Endodermal cell (in vitro differentiated cells): Measurements from ENCODE around the gene RAB35. TPM values are rescaled to one million over a fixed set of nuclear protein-coding genes. Genes with fewer than 3 reads are reported as not detected.

Experiments
- DNase-seq: peaks from one replicate; pipeline ENCODE4 v3.0.0-alpha.2; 2017
- H3K27ac ChIP-seq: 2 replicates; pipeline ENCODE4 v1.5.1; 2013; ENCODE audit warnings: mild to moderate bottlenecking, low read depth, low read length, moderate library complexity
- H3K27me3 ChIP-seq: 2 replicates; pipeline ENCODE4 v1.6.1; 2013; ENCODE audit warnings: mild to moderate bottlenecking, low read length, moderate library complexity; ENCODE audit not compliant: insufficient read depth, control insufficient read depth, poor library complexity, severe bottlenecking
- H3K36me3 ChIP-seq: 2 replicates; pipeline ENCODE4 v1.7.0; 2013; ENCODE audit warnings: mild to moderate bottlenecking, low read length, moderate library complexity; ENCODE audit not compliant: control insufficient read depth, insufficient read depth
- H3K4me1 ChIP-seq: one replicate; pipeline ENCODE4 v1.7.0; 2013; ENCODE audit warnings: low read length; ENCODE audit not compliant: control insufficient read depth, insufficient read depth
- H3K4me3 ChIP-seq: 2 replicates; pipeline ENCODE4 v1.5.1; 2013; ENCODE audit warnings: mild to moderate bottlenecking, low read length, moderate library complexity
- H3K9ac ChIP-seq: 2 replicates; pipeline ENCODE4 v1.6.1; 2013; ENCODE audit warnings: mild to moderate bottlenecking, low read length, moderate library complexity; ENCODE audit not compliant: poor library complexity, severe bottlenecking; ENCODE audit errors: extremely low read depth
- H3K9me3 ChIP-seq: 2 replicates; pipeline ENCODE4 v1.6.1; 2013; ENCODE audit warnings: mild to moderate bottlenecking, low read length, moderate library complexity; ENCODE audit not compliant: control insufficient read depth
- H3K27ac Mint-ChIP-seq: 2 replicates; pipeline ENCODE4 v1.8.0; 2020; ENCODE audit warnings: mixed read lengths
- H3K27me3 Mint-ChIP-seq: 2 replicates; pipeline ENCODE4 v1.8.0; 2021; ENCODE audit warnings: mild to moderate bottlenecking, mixed read lengths; ENCODE audit not compliant: insufficient read depth
- H3K36me3 Mint-ChIP-seq: 2 replicates; pipeline ENCODE4 v1.8.0; 2020; ENCODE audit warnings: low read depth, mixed read lengths
- H3K4me1 Mint-ChIP-seq: 2 replicates; pipeline ENCODE4 v1.8.0; 2020; ENCODE audit warnings: mixed read lengths
- H3K4me3 Mint-ChIP-seq: 2 replicates; pipeline ENCODE4 v1.8.0; 2020; ENCODE audit warnings: mild to moderate bottlenecking, moderate library complexity, mixed read lengths
- H3K9me3 Mint-ChIP-seq: 2 replicates; pipeline ENCODE4 v1.8.0; 2020; ENCODE audit warnings: mild to moderate bottlenecking, mixed read lengths
- WGBS, 2 experiments: methylation state at CpG; one replicate each; pipeline versions ENCODE4 v1.1.5 to v1.1.7; 2013; ENCODE audit warnings: missing lambda C conversion rate in 2 of 2, mixed read lengths in 1 of 2; ENCODE audit not compliant: insufficient coverage in 1 of 2, insufficient read length in 1 of 2; 5-methylcytosine and 5-hydroxymethylcytosine counted together
- total RNA-seq, 2 donors: library from RNA; stranded (reverse); fragmentation: NEBNext Ultra II Directional in 1 of 2; extraction: Animal tissue kit (Norgen Biotek cat#: 25700) in 1 of 2; gene quantifications; 2 replicates in 1 of 2; 3 replicates in 1 of 2; pipeline ENCODE4 v1.2.1, GENCODE V29; 2021
- TF ChIP-seq, protein P1 (sequence below): fragments of 200-600 bp; sonication (generic); conservative IDR thresholded peaks from 2 replicates; pipeline ENCODE4 v1.5.0; 2021; ENCODE audit warnings: antibody characterized with exemption, mild to moderate bottlenecking

The RAB35 gene
- total RNA-seq, 2 donors from 2014 or later: 32.4 to 36.6 TPM

GRCh38 chr12:120119271-120119973 lies 2.9 kb upstream of the RAB35 start:
- 88 to 92% methylated on average over 6 to 9 of the region's 9 CpGs for WGBS, 2 experiments
- Histone ChIP-seq H3K4me1 (peaks cover 10% of the 10 kb centered on the region), H3K9me3 (no peaks in the 10 kb centered on the region), H3K4me3 (no peak overlapping the region), H3K36me3 (peaks cover 4% of the 10 kb centered on the region), H3K27ac (no peak overlapping the region), H3K27me3 (no peaks in the 10 kb centered on the region), H3K9ac (no peak overlapping the region)
- H3K27me3 Mint-ChIP-seq: no peaks in the 10 kb centered on the region
- H3K36me3 Mint-ChIP-seq: peaks cover 6% of the 10 kb centered on the region
- H3K4me1 Mint-ChIP-seq: peaks cover 32% of the 10 kb centered on the region
- no peak overlapping the region for H3K27ac Mint-ChIP-seq
- DNase-seq: no peak
- H3K9me3 Mint-ChIP-seq: no peaks in the 10 kb centered on the region
- H3K4me3 Mint-ChIP-seq: no peak overlapping the region
- TF ChIP-seq, protein P1, sequence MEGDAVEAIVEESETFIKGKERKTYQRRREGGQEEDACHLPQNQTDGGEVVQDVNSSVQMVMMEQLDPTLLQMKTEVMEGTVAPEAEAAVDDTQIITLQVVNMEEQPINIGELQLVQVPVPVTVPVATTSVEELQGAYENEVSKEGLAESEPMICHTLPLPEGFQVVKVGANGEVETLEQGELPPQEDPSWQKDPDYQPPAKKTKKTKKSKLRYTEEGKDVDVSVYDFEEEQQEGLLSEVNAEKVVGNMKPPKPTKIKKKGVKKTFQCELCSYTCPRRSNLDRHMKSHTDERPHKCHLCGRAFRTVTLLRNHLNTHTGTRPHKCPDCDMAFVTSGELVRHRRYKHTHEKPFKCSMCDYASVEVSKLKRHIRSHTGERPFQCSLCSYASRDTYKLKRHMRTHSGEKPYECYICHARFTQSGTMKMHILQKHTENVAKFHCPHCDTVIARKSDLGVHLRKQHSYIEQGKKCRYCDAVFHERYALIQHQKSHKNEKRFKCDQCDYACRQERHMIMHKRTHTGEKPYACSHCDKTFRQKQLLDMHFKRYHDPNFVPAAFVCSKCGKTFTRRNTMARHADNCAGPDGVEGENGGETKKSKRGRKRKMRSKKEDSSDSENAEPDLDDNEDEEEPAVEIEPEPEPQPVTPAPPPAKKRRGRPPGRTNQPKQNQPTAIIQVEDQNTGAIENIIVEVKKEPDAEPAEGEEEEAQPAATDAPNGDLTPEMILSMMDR: no peak

DNA sequence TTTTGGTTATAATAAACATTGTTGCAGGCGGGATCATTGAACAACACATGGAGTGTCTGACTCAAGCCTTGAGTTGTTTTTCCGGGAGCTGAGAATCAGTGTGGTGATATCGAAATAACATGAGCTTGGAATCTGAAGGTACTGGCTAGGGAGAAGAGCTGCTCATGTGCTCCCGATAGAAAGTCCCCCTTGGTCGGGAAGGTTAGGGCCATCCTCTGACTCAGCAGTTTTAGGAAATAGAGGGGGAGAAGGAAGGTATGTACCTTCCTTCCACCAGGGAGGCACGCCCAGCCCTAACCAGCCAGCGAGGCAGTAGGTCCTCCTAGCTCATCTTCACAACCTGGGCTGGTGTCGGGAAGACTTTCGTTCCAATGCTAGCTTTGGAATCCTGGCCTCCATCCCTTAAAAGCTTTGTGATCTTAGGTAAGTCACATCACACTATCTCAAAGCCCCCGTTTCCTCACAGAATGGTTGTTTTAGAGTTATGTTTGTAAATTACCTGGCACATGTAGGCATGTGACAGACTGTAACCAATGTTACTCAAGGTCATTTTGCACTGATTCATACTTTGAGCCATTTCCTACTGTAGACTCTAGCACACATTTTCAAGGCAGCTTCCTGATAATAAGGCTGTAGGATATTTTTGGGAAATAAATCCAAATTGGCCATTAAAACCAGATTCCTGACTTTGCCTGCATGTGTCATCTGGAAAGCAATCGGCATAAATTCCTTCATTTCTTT lies 1.9 kb upstream of the RAB35 start:
- peak overlapping the region; percentile 80 for H3K9ac ChIP-seq
- no peak overlapping the region for H3K27ac ChIP-seq
- peak overlapping the region; percentile 99 for H3K4me3 ChIP-seq
- DNase-seq: peak; percentile 91
- WGBS, 2 experiments: 47 to 55% methylated on average over 7 to 11 of the region's 11 CpGs
- H3K27ac Mint-ChIP-seq: peak overlapping the region; percentile 90
- H3K9me3 Mint-ChIP-seq: no peaks in the 10 kb centered on the region
- H3K36me3 Mint-ChIP-seq: peaks cover 14% of the 10 kb centered on the region
- peak overlapping the region; percentile 84 for H3K4me3 Mint-ChIP-seq
- H3K4me1 ChIP-seq: peaks cover 7% of the 10 kb centered on the region
- H3K9me3 ChIP-seq: no peaks in the 10 kb centered on the region
- H3K27me3 ChIP-seq: no peaks in the 10 kb centered on the region
- H3K27me3 Mint-ChIP-seq: no peaks in the 10 kb centered on the region
- TF ChIP-seq, protein P1: peak; percentile 26
- peaks cover 12% of the 10 kb centered on the region for H3K36me3 ChIP-seq
- peaks cover 26% of the 10 kb centered on the region for H3K4me1 Mint-ChIP-seq

GRCh38 chr12:120117961-120118320 lies 1.4 kb upstream of the RAB35 start:
- Mint-ChIP-seq H3K9me3 (no peaks in the 10 kb centered on the region), H3K36me3 (peaks cover 17% of the 10 kb centered on the region), H3K4me1 (peaks cover 21% of the 10 kb centered on the region), H3K4me3 (peak overlapping the region; percentile 84), H3K27ac (peak overlapping the region; percentile 90), H3K27me3 (no peaks in the 10 kb centered on the region)
- TF ChIP-seq, protein P1: no peak
- Histone ChIP-seq H3K4me3 (peak overlapping the region; percentile 99), H3K9me3 (no peaks in the 10 kb centered on the region), H3K9ac (peak overlapping the region; percentile 80), H3K27ac (no peak overlapping the region), H3K4me1 (peaks cover 5% of the 10 kb centered on the region), H3K27me3 (no peaks in the 10 kb centered on the region), H3K36me3 (peaks cover 15% of the 10 kb centered on the region)
- 0 to 28% methylated on average over 3 to 6 of the region's 7 CpGs for WGBS, 2 experiments
- DNase-seq: no peak
